Endothelial cell of umbilical vein (primary cell): ENCODE results near the gene ATP2A2. TPM values are rescaled to one million over a fixed set of nuclear protein-coding genes. Genes with fewer than 3 reads are reported as not detected.
A peak's percentile ranks its signal among the peaks of the same experiment; 100 is the strongest.

ENCODE experiments used
- Bru-seq: library from RNA; stranded (reverse); fragments of 400-500 nt; gene quantifications from one replicate; lab custom pipeline; 2021; lab: Mats Ljungman, UMichigan
- BruChase-seq, 2 experiments: library from RNA; stranded (reverse); fragments of 400-500 nt; gene quantifications; one replicate each; lab custom pipeline; 2021; lab: Mats Ljungman, UMichigan
- BruUV-seq: library from RNA; stranded (reverse); fragments of 400-500 nt; replicated peaks from 2 replicates; lab custom pipeline; 2021; lab: Mats Ljungman, UMichigan
- CTCF ChIA-PET: fragments of 300-600, 350-600 bp; sonication (Branson Sonifier 250); formaldehyde crosslinking; loops from one replicate; lab custom pipeline; 2021; ENCODE audit warnings: antibody characterized with exemption, inconsistent platforms; lab: Charles Lee
- POLR2A ChIA-PET: fragments of 300-600, 350-600 bp; sonication (Branson Sonifier 250); formaldehyde crosslinking; loops from one replicate; lab custom pipeline; 2021; ENCODE audit warnings: antibody characterized with exemption, inconsistent platforms; lab: Charles Lee
- DNase-seq: peaks from one replicate; pipeline ENCODE4 v3.0.0-alpha.2; 2011; ENCODE audit warnings: low read depth, low spot score
- FAIRE-seq: peaks from 2 replicates; lab custom pipeline; 2011; peaks lifted over from hg19 to GRCh38; lab: Jason Lieb, UNC
- H2AFZ ChIP-seq: 2 replicates; pipeline ENCODE4 v1.6.0; 2012; ENCODE audit warnings: low read depth, low read length, control low read depth, inconsistent platforms
- H3K27ac ChIP-seq: 2 replicates; pipeline ENCODE4 v1.5.1; 2011; ENCODE audit warnings: low read depth, mild to moderate bottlenecking, control low read depth, low read length, moderate library complexity; ENCODE audit not compliant: insufficient read depth
- H3K27me3 ChIP-seq, 2 experiments: 2 replicates each; pipeline versions ENCODE4 v1.6.0 to v1.6.1; 2011; ENCODE audit warnings: low read length in 2 of 2, mixed read lengths in 1 of 2; ENCODE audit not compliant: control insufficient read depth in 2 of 2, insufficient read depth in 2 of 2
- H3K36me3 ChIP-seq, 2 experiments: 2 replicates in 1 of 2; 3 replicates in 1 of 2; pipeline ENCODE4 v1.5.1; 2011; ENCODE audit warnings: low read length in 2 of 2, mild to moderate bottlenecking in 1 of 2, moderate library complexity in 1 of 2; ENCODE audit not compliant: control insufficient read depth in 2 of 2, insufficient read depth in 2 of 2; ENCODE audit errors: extremely low read depth in 1 of 2
- H3K4me1 ChIP-seq: 3 replicates; pipeline ENCODE4 v1.5.1; 2011; ENCODE audit warnings: mild to moderate bottlenecking, low read length; ENCODE audit not compliant: control insufficient read depth, insufficient read depth; ENCODE audit errors: extremely low read depth
- H3K4me2 ChIP-seq: 2 replicates; pipeline ENCODE4 v1.6.1; 2011; ENCODE audit warnings: low read length, control low read depth, mixed read lengths; ENCODE audit not compliant: insufficient read depth
- H3K4me3 ChIP-seq, 3 experiments: fragments of 200-600 bp in 1 of 3; sonication (generic), shearing (Covaris generic) in 1 of 3; replicated peaks in 1 of 3; 2 replicates each; pipeline ENCODE4 v1.5.1; 2011 to 2016; ENCODE audit warnings: control low read depth in 3 of 3, low read length in 3 of 3, mild to moderate bottlenecking in 2 of 3, inconsistent platforms in 1 of 3, low read depth in 1 of 3, moderate library complexity in 1 of 3; ENCODE audit not compliant: insufficient read depth in 1 of 3
- H3K79me2 ChIP-seq: 2 replicates; pipeline ENCODE4 v1.6.0; 2012; ENCODE audit warnings: low read length, inconsistent platforms; ENCODE audit not compliant: control insufficient read depth, insufficient read depth
- H3K9ac ChIP-seq: replicated peaks from 2 replicates; pipeline ENCODE3; 2011; ENCODE audit warnings: low read length, control low read depth; ENCODE audit not compliant: insufficient read depth; ENCODE audit errors: extremely low read depth
- H3K9me1 ChIP-seq: replicated peaks from 3 replicates; pipeline ENCODE4 v1.6.0; 2011; ENCODE audit warnings: mild to moderate bottlenecking, low read length; ENCODE audit not compliant: control insufficient read depth, insufficient read depth; ENCODE audit errors: extremely low read depth
- H3K9me3 ChIP-seq: replicated peaks from 2 replicates; pipeline ENCODE4 v1.5.1; 2012; ENCODE audit warnings: low read length, inconsistent platforms; ENCODE audit not compliant: control insufficient read depth, insufficient read depth
- H4K20me1 ChIP-seq: replicated peaks from 2 replicates; pipeline ENCODE3; 2011; ENCODE audit warnings: mild to moderate bottlenecking, low read length; ENCODE audit not compliant: control insufficient read depth, insufficient read depth; ENCODE audit errors: extremely low read depth
- EZH2 ChIP-seq: IDR thresholded peaks from 2 replicates; pipeline ENCODE4 v1.6.1; 2012; ENCODE audit warnings: borderline replicate concordance, low read depth, mild to moderate bottlenecking, moderate library complexity, low read length, inconsistent platforms; ENCODE audit not compliant: severe bottlenecking
- FOS ChIP-seq: IDR thresholded peaks from 2 replicates; pipeline ENCODE4 v1.6.1; 2011; ENCODE audit warnings: mild to moderate bottlenecking, low read length, moderate library complexity, borderline replicate concordance; ENCODE audit not compliant: insufficient read depth
- GATA2 ChIP-seq: IDR thresholded peaks from 2 replicates; pipeline ENCODE4 v1.7.0; 2011; ENCODE audit warnings: low read depth, mild to moderate bottlenecking, moderate library complexity, mixed read lengths, low read length; ENCODE audit not compliant: insufficient read length, insufficient read depth
- JUN ChIP-seq: IDR thresholded peaks from 2 replicates; pipeline ENCODE4 v1.6.1; 2011; ENCODE audit warnings: borderline replicate concordance, low read depth; ENCODE audit not compliant: insufficient read length, insufficient read depth
- MYC ChIP-seq: IDR thresholded peaks from one replicate; pipeline ENCODE4 v1.6.1; 2011; ENCODE audit warnings: mild to moderate bottlenecking, low read depth, low read length
- POLR2A ChIP-seq: IDR thresholded peaks from 2 replicates; pipeline ENCODE4 v1.6.1; 2012; ENCODE audit warnings: low read depth, mild to moderate bottlenecking, control low read depth, low read length
- POLR2AphosphoS5 ChIP-seq: IDR thresholded peaks from 2 replicates; pipeline ENCODE4 v1.6.1; 2012; ENCODE audit warnings: low read depth, mild to moderate bottlenecking, control low read depth, low read length, moderate library complexity; ENCODE audit not compliant: insufficient read depth
- dilution Hi-C: fragments of 300-500 bp; cut with MboI; formaldehyde crosslinking; loops from one replicate; pipeline ENCODE4 v1.15.0; 2019; ENCODE audit warnings: low sequenced_read_pairs; ENCODE audit not compliant: extremely low pct_ligation_motif_present
- intact Hi-C: fragments of 100-400 bp; cut with micrococcal nuclease; formaldehyde crosslinking; loops from one replicate; pipeline ENCODE4 v1.10.0; 2022
- long read RNA-seq: library from polyadenylated mRNA; stranded (forward); transcript quantifications from one replicate; pipeline ENCODE4 v2.0.0, GENCODE V29; 2021
- polyA minus RNA-seq, 3 experiments: library from RNA; depleted of rRNA, polyadenylated mRNA; stranded (reverse); fragments of >200 nt; gene quantifications; 1 replicate in 1 of 3; 2 replicates in 2 of 3; pipeline ENCODE4 v1.2.3, GENCODE V29; 2011
- polyA plus RNA-seq, 4 experiments: library from polyadenylated mRNA; depleted of rRNA in 3 of 4; stranded (reverse) in 3 of 4; unstranded in 1 of 4; fragments of >200 nt; gene quantifications; 2 replicates each; pipeline versions ENCODE4 v1.2.1 to v1.2.3, GENCODE V29; 2011 to 2012; ENCODE audit warnings: missing spikeins in 1 of 4
- total RNA-seq: library from RNA; stranded (reverse); gene quantifications from 2 replicates; pipeline ENCODE4 v1.2.3, GENCODE V29; 2021
- TF ChIP-seq, protein P1 (sequence below): IDR thresholded peaks from 2 replicates; pipeline ENCODE4 v1.6.1; 2011; ENCODE audit not compliant: insufficient read depth, insufficient read length
- TF ChIP-seq, protein P2 (sequence below), 2 donors: IDR thresholded peaks; 1 replicate in 1 of 2; 2 replicates in 1 of 2; pipeline ENCODE4 v1.5.1; 2011; ENCODE audit warnings: low read length in 2 of 2, mild to moderate bottlenecking in 2 of 2, moderate library complexity in 2 of 2, control low read depth in 1 of 2, inconsistent platforms in 1 of 2, low read depth in 1 of 2; ENCODE audit not compliant: insufficient read depth in 1 of 2; ENCODE audit errors: extremely low read depth in 1 of 2

ATP2A2 gene
- total RNA-seq (230 and 239 TPM in 2 replicates), polyA plus RNA-seq (94.4 and 102 TPM in 2 replicates), polyA minus RNA-seq (219 and 227 TPM in 2 replicates), Bru-seq, nascent RNA (percentile 95 among the genes with signal in this experiment), BruChase-seq, experiment 1, labeled RNA remaining after a 6-hour chase (percentile 97 among the genes with signal in this experiment), BruChase-seq, experiment 2, labeled RNA remaining after a 2-hour chase (percentile 93 among the genes with signal in this experiment)
- 72.8 and 79.1 TPM in 2 replicates for polyA plus RNA-seq (2011; cell fraction: cytosol; rRNA removed)
- 242 and 247 TPM in 2 replicates for polyA plus RNA-seq (2011; cell fraction: nucleus; rRNA removed)
- polyA plus RNA-seq (2012): 170 and 217 TPM in 2 replicates
- 74.0 TPM for polyA minus RNA-seq (2011; cell fraction: cytosol; rRNA and poly(A)+ RNA removed)
- polyA minus RNA-seq (2011; cell fraction: nucleus; rRNA and poly(A)+ RNA removed): 144 and 187 TPM in 2 replicates
- long read RNA-seq, partial matches to known transcripts: 16 of 34 reads
- long read RNA-seq, other reads (novel, unspliced or antisense): 18 of 34 reads

DNA sequence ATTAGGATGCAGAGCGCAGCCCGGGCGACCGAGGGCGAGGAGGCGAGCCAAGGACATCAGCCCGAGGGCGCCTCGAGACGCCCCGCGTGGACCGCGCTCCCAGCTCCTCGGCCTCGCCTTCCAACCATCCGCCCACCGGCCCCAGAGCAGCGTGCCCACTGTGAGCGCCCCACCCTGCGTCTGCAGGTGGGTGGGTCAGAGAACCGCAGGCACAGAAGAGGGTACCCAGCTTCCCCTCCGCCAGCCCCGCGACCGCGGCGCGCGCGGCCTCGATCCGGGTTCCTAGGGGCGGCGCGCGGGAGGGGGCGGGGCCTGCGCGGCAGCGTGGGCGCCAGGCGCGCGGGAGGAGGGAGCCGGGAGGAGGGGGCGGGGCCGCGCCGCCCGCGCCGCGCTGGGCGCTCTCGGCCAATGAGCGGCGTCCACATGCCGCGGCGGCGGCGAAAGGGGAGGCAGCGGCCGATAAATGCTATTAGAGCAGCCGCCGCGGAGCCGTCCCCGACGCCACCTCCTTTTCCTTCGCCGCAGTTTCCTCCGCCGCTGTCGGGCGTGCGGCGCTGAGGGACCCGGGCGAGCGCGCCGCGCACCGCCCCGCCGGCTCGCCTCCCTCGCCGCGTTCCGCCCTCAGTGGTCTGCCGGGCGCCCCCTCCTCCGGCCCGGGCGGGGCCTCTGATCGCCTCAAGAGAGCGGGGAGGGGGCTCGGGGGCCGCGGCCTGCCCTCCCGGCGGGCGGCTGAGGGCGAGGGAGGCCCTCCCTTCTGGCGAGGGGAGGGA is at the start of gene ATP2A2:
Gene ATP2A2, plus strand, starts transcription at position 469 of the 770 bp plus-strand sequence. CDS start 543 bp downstream, outside the sequence.
- DNase-seq (peak; percentile 86), FAIRE-seq (peak; percentile 49)
- H3K27me3 ChIP-seq: no peaks in the 10 kb centered on the region
- H3K4me3 ChIP-seq: peak within 1 kb of the TSS; percentile 38 to 95 (median 92)
- ChIA-PET CTCF (interaction anchor here (0.7 to 3.0 kb wide), 15 partner anchors 8 to 183 kb away, joined by 3 to 16 read pairs (median 3); no protein-coding TSS in a partner anchor), POLR2A (interaction anchor here (0.5 to 1.0 kb wide), 3 partner anchors 32 to 203 kb away, joined by 3 to 5 read pairs (median 4); no protein-coding TSS in a partner anchor)
- peaks cover 9% of the 10 kb centered on the region for H4K20me1 ChIP-seq
- no peaks in the 10 kb centered on the region for H3K9me3 ChIP-seq
- peak within 1 kb of the TSS; percentile 76 for H3K9ac ChIP-seq
- H3K36me3 ChIP-seq: peaks cover 0 to 13% of the 10 kb centered on the region in 2 experiments
- BruUV-seq: no TSS peak
- peak within 1 kb of the TSS; percentile 76 for H3K27ac ChIP-seq
- dilution Hi-C loops: no loop called here
- intact Hi-C loops: loop anchor here (1.0 to 5.0 kb wide), 7 partner anchors 10 to 181 kb away; partner anchors contain the start of genes ANAPC7 and IFT81
- H3K9me1 ChIP-seq: no peaks in the 10 kb centered on the region
- H2AFZ ChIP-seq: peak within 1 kb of the TSS; percentile 75
- peak within 1 kb of the TSS; percentile 95 for H3K4me2 ChIP-seq
- no peak for TF ChIP-seq EZH2
- no peak for TF ChIP-seq GATA2
- no peak for TF ChIP-seq JUN
- TF ChIP-seq, protein P1, sequence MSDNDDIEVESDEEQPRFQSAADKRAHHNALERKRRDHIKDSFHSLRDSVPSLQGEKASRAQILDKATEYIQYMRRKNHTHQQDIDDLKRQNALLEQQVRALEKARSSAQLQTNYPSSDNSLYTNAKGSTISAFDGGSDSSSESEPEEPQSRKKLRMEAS: no peak
- peak; percentile 96 for TF ChIP-seq POLR2A
- no peak for TF ChIP-seq FOS
- TF ChIP-seq, protein P2, sequence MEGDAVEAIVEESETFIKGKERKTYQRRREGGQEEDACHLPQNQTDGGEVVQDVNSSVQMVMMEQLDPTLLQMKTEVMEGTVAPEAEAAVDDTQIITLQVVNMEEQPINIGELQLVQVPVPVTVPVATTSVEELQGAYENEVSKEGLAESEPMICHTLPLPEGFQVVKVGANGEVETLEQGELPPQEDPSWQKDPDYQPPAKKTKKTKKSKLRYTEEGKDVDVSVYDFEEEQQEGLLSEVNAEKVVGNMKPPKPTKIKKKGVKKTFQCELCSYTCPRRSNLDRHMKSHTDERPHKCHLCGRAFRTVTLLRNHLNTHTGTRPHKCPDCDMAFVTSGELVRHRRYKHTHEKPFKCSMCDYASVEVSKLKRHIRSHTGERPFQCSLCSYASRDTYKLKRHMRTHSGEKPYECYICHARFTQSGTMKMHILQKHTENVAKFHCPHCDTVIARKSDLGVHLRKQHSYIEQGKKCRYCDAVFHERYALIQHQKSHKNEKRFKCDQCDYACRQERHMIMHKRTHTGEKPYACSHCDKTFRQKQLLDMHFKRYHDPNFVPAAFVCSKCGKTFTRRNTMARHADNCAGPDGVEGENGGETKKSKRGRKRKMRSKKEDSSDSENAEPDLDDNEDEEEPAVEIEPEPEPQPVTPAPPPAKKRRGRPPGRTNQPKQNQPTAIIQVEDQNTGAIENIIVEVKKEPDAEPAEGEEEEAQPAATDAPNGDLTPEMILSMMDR (IDR thresholded peaks at IDR 0.05; ENCODE audit: extremely low read depth in 1 of 2, insufficient read depth in 1 of 2, low read depth in 1 of 2, low read length in 2 of 2): no peak
- peak; percentile 90 for TF ChIP-seq POLR2AphosphoS5
- no peak for TF ChIP-seq MYC
- peaks cover 40% of the 10 kb centered on the region for H3K4me1 ChIP-seq
- H3K79me2 ChIP-seq: peaks cover 45% of the 10 kb centered on the region
